Panc1 (cell line): ENCODE data around the gene ZNF879.

Source experiments
- POLR2AphosphoS5 ChIP-seq: IDR thresholded peaks from 2 replicates; pipeline ENCODE4 v1.6.1; 2012; ENCODE audit warnings: mild to moderate bottlenecking, low read depth, low read length, moderate library complexity
- SIN3A ChIP-seq: IDR thresholded peaks from 2 replicates; pipeline ENCODE4 v1.6.1; 2012; ENCODE audit warnings: low read depth, mild to moderate bottlenecking, low read length, moderate library complexity, borderline replicate concordance; ENCODE audit not compliant: insufficient read depth
- TCF7L2 ChIP-seq: IDR thresholded peaks from 2 replicates; pipeline ENCODE4 v1.6.1; 2011; ENCODE audit warnings: mild to moderate bottlenecking, low read depth, low read length, inconsistent platforms
- TF ChIP-seq, protein P1 (sequence below): fragments of 450-650 bp; IDR thresholded peaks from 2 replicates; pipeline ENCODE4 v1.5.1; 2017; ENCODE audit warnings: mild to moderate bottlenecking
- TF ChIP-seq, protein P2 (sequence below), 2 experiments: IDR thresholded peaks; 2 replicates each; pipeline ENCODE4 v1.6.1; 2011 to 2012; ENCODE audit warnings: low read depth in 2 of 2, control low read depth in 1 of 2, low read length in 1 of 2, mild to moderate bottlenecking in 1 of 2, moderate library complexity in 1 of 2; ENCODE audit not compliant: insufficient read depth in 1 of 2

GRCh38 chr5:179023528-179024189 is at the start of gene ZNF879:
- TF ChIP-seq, protein P1, sequence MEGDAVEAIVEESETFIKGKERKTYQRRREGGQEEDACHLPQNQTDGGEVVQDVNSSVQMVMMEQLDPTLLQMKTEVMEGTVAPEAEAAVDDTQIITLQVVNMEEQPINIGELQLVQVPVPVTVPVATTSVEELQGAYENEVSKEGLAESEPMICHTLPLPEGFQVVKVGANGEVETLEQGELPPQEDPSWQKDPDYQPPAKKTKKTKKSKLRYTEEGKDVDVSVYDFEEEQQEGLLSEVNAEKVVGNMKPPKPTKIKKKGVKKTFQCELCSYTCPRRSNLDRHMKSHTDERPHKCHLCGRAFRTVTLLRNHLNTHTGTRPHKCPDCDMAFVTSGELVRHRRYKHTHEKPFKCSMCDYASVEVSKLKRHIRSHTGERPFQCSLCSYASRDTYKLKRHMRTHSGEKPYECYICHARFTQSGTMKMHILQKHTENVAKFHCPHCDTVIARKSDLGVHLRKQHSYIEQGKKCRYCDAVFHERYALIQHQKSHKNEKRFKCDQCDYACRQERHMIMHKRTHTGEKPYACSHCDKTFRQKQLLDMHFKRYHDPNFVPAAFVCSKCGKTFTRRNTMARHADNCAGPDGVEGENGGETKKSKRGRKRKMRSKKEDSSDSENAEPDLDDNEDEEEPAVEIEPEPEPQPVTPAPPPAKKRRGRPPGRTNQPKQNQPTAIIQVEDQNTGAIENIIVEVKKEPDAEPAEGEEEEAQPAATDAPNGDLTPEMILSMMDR, result no peak
- TF ChIP-seq POLR2AphosphoS5 (peak; percentile 55; the same call in 1 of the 2 replicates), TCF7L2 (0 out of 2 replicates have a peak, but pooled peaks have one; percentile 26), SIN3A (no peak)
- TF ChIP-seq, protein P2, sequence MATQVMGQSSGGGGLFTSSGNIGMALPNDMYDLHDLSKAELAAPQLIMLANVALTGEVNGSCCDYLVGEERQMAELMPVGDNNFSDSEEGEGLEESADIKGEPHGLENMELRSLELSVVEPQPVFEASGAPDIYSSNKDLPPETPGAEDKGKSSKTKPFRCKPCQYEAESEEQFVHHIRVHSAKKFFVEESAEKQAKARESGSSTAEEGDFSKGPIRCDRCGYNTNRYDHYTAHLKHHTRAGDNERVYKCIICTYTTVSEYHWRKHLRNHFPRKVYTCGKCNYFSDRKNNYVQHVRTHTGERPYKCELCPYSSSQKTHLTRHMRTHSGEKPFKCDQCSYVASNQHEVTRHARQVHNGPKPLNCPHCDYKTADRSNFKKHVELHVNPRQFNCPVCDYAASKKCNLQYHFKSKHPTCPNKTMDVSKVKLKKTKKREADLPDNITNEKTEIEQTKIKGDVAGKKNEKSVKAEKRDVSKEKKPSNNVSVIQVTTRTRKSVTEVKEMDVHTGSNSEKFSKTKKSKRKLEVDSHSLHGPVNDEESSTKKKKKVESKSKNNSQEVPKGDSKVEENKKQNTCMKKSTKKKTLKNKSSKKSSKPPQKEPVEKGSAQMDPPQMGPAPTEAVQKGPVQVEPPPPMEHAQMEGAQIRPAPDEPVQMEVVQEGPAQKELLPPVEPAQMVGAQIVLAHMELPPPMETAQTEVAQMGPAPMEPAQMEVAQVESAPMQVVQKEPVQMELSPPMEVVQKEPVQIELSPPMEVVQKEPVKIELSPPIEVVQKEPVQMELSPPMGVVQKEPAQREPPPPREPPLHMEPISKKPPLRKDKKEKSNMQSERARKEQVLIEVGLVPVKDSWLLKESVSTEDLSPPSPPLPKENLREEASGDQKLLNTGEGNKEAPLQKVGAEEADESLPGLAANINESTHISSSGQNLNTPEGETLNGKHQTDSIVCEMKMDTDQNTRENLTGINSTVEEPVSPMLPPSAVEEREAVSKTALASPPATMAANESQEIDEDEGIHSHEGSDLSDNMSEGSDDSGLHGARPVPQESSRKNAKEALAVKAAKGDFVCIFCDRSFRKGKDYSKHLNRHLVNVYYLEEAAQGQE (IDR thresholded peaks at IDR 0.05; ENCODE audit: insufficient read depth in 1 of 2, low read depth in 2 of 2, low read length in 1 of 2), result no peak
